Peyer's patch (tissue), 4 donors: ENCODE measurements around the gene EXOC3. TPM values are rescaled to one million over a fixed set of nuclear protein-coding genes. Genes with fewer than 3 reads are reported as not detected.

ENCODE experiments used
- DNase-seq, 3 donors: peaks; one replicate each; pipeline ENCODE4 v3.0.0-alpha.2; 2017 to 2019
- H3K27ac ChIP-seq, 4 donors: fragments of 200-600 bp; sonication (generic); one replicate each; pipeline ENCODE4 v1.5.1; 2016 to 2019
- H3K27me3 ChIP-seq, 2 donors: fragments of 200-600 bp; sonication (generic); one replicate each; pipeline ENCODE4 v1.5.1; 2019
- H3K36me3 ChIP-seq, 3 donors: fragments of 200-600 bp; sonication (generic); one replicate each; pipeline ENCODE4 v1.5.1; 2016 to 2019
- H3K4me1 ChIP-seq, 4 donors: fragments of 200-600 bp; sonication (generic); one replicate each; pipeline ENCODE4 v1.5.1; 2016 to 2019
- H3K4me3 ChIP-seq, 4 donors: fragments of 200-600 bp; sonication (generic); 1 replicate in 3 of 4; 2 replicates in 1 of 4; pipeline ENCODE4 v1.5.1; 2016 to 2019; ENCODE audit warnings: mild to moderate bottlenecking in 1 of 4
- H3K9me3 ChIP-seq, 4 donors: fragments of 200-600 bp; sonication (generic); one replicate each; pipeline ENCODE4 v1.5.1; 2016 to 2019; ENCODE audit warnings: mild to moderate bottlenecking in 1 of 4
- POLR2A ChIP-seq, 2 donors: fragments of 450-650 bp; IDR thresholded peaks; one replicate each; pipeline ENCODE4 v1.5.1; 2017; ENCODE audit warnings: antibody characterized with exemption in 2 of 2, mild to moderate bottlenecking in 2 of 2, moderate library complexity in 2 of 2
- total RNA-seq, 4 donors: library from RNA; depleted of rRNA; stranded (reverse); fragments of >200 nt; gene quantifications; one replicate each; pipeline ENCODE4 v1.1.0, GENCODE V29; 2016
- TF ChIP-seq, protein P1 (sequence below), 6 experiments: fragments of 450-650 bp in 4 of 6; fragments of 200-600 bp in 2 of 6; sonication (generic) in 1 of 6; IDR thresholded peaks; one replicate each; pipeline ENCODE4 v1.5.1; 2017 to 2019; ENCODE audit warnings: antibody characterized with exemption in 6 of 6, mild to moderate bottlenecking in 3 of 6, moderate library complexity in 1 of 6

Gene EXOC3
- total RNA-seq, 4 donors from 2014 or later, result 74.3 to 201 (median 141) TPM

DNA sequence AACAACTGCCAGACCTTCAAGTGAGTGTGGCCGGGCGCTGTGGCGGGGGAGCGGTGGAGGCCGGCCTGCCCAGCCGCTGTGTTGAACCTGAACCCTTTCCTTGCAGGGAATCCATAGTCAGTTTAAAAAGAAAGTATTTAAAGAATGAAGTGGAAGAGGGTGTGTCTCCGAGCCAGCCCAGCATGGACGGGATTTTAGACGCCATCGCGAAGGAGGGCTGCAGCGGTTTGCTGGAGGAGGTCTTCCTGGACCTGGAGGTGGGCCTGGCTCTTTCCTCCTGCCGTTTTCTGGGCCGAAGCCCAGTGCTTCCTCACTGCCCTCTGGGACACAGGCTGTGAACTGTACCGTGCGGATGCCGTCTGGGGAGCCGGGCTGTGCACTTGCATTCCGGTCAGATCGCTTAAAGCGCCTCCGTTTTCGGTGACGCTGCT is 19.1 kb downstream of the EXOC3 start:
- Histone ChIP-seq H3K27ac (no peak overlapping the region), H3K9me3 (no peaks in the 10 kb centered on the region), H3K4me3 (no peak overlapping the region), H3K27me3 (no peaks in the 10 kb centered on the region), H3K36me3 (peaks cover 0 to 96% (median 0%) of the 10 kb centered on the region in 3 donors), H3K4me1 (no peaks in the 10 kb centered on the region)
- peak in 2 of 3 donors; percentile 37 to 42 for DNase-seq
- no peak for TF ChIP-seq POLR2A (IDR thresholded peaks at IDR 0.05)
- TF ChIP-seq, protein P1, sequence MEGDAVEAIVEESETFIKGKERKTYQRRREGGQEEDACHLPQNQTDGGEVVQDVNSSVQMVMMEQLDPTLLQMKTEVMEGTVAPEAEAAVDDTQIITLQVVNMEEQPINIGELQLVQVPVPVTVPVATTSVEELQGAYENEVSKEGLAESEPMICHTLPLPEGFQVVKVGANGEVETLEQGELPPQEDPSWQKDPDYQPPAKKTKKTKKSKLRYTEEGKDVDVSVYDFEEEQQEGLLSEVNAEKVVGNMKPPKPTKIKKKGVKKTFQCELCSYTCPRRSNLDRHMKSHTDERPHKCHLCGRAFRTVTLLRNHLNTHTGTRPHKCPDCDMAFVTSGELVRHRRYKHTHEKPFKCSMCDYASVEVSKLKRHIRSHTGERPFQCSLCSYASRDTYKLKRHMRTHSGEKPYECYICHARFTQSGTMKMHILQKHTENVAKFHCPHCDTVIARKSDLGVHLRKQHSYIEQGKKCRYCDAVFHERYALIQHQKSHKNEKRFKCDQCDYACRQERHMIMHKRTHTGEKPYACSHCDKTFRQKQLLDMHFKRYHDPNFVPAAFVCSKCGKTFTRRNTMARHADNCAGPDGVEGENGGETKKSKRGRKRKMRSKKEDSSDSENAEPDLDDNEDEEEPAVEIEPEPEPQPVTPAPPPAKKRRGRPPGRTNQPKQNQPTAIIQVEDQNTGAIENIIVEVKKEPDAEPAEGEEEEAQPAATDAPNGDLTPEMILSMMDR (IDR thresholded peaks at IDR 0.05), result no peak

DNA sequence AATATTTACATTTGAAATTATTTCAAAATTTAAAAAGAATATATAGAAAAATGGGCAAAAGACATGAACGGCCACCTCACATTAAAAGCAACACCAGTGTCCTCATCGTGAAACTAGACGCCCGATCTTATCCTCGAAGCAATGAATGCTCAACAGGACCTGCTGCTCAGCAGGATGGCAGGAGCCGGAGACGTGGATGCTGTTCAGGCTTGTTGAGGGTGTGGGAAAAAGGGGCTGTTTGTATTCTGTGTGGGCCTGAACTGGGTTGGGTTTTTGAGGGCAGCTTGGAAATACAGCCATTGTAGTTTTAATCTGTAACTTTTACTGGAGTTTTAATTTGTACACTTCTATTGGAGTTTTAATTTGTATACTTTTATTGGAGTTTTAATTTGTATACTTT is 20.3 kb downstream of the EXOC3 start:
- H3K27ac ChIP-seq, result no peak overlapping the region
- no peaks in the 10 kb centered on the region for H3K9me3 ChIP-seq
- DNase-seq, result peak in 2 of 3 donors; percentile 18 to 26
- no peaks in the 10 kb centered on the region for H3K27me3 ChIP-seq
- H3K36me3 ChIP-seq, result peaks cover 0 to 85% (median 0%) of the 10 kb centered on the region in 3 donors
- TF ChIP-seq, protein P1 (IDR thresholded peaks at IDR 0.05), result no peak
- no peak for TF ChIP-seq POLR2A (IDR thresholded peaks at IDR 0.05)
- H3K4me3 ChIP-seq, result no peak overlapping the region
- H3K4me1 ChIP-seq, result no peaks in the 10 kb centered on the region

DNA sequence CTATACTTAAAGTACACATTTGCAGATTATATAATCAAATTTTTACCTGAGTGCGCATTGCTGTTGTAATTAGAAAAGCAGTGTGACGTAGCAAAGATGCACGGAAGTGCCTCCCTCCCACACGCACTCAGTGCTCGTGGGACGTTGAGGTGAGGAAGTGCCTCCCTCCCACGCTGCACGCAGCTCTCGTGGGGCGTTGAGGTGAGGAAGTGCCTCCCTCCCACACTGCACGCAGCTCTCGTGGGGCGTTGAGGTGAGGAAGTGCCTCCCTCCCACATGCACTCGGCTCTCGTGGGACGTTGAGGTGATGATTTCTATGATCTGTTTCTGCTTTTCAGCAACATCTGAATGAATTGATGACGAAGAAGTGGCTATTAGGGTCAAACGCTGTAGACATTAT is 21.0 kb downstream of the EXOC3 start:
- Histone ChIP-seq H3K4me1 (no peaks in the 10 kb centered on the region), H3K27ac (peak overlapping the region in 1 of 4 donors; percentile 34), H3K27me3 (no peaks in the 10 kb centered on the region), H3K9me3 (no peaks in the 10 kb centered on the region), H3K36me3 (peaks cover 0 to 84% (median 0%) of the 10 kb centered on the region in 3 donors), H3K4me3 (no peak overlapping the region)
- peak; percentile 37 to 78 (median 74) for DNase-seq
- TF ChIP-seq POLR2A (IDR thresholded peaks at IDR 0.05), result no peak
- TF ChIP-seq, protein P1 (IDR thresholded peaks at IDR 0.05), result no peak

DNA sequence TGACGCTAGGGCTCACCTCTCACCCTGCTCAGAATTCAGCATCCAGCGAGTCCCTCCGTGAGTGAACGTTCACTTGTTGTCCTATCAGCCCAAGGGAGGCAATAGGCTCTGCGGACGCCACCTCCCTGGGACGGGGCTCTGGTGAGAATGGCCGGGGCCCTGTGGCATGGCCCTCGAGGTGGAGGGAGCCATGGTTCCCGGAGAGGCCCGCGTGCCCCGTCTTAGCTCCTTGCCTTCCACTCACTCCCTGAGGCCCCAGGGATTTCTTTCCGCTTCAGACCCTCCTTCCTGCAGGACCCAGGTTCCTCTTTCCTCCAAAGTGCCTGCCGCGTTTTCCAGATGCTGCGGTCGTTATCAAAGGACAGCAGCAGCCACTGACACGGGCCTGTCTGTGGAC is 21.5 kb downstream of the EXOC3 start:
- Histone ChIP-seq H3K9me3 (no peaks in the 10 kb centered on the region), H3K4me3 (no peak overlapping the region), H3K4me1 (no peaks in the 10 kb centered on the region), H3K27ac (peak overlapping the region in 1 of 4 donors; percentile 34), H3K27me3 (no peaks in the 10 kb centered on the region), H3K36me3 (peaks cover 0 to 84% (median 0%) of the 10 kb centered on the region in 3 donors)
- DNase-seq, result peak in 2 of 3 donors; percentile 36 to 42
- TF ChIP-seq, protein P1 (IDR thresholded peaks at IDR 0.05), result no peak
- TF ChIP-seq POLR2A (IDR thresholded peaks at IDR 0.05), result no peak

DNA sequence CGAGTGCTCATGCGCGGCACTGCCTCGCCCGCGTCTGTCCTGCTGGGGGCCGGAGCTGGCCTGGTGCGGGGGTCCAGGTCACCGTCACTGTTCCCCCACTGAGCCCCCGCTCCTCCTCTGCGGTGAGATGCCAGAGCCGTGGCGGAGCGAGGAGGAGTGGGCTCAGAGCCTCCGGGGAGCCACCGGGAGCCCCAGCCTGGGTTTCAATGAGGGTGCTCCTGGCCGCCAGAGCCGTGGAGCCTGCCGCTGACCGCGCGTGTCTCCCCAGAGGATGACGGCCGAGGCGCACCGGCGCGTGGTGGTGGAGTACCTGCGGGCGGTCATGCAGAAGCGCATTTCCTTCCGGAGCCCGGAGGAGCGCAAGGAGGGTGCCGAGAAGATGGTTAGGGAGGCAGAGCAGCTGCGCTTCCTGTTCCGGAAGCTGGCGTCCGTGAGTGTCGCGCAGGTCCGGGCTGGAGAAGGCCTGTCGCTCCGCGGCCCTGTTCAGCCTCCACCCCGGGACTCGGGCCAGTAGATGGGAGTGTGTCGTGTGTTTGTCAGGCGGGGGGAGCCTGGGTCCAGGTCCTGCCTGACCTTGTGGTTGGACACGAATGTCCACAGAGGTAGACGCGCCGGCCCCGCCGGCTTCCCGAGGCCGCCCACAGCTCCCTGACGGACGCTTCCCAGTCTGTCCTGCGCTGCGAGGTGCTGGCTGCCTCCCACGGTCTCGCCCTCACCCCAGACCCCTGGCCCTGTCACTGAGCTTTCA is 22.0 kb downstream of the EXOC3 start:
- Histone ChIP-seq H3K4me1 (no peaks in the 10 kb centered on the region), H3K36me3 (peaks cover 0 to 81% (median 0%) of the 10 kb centered on the region in 3 donors), H3K9me3 (no peaks in the 10 kb centered on the region), H3K27ac (no peak overlapping the region), H3K27me3 (no peaks in the 10 kb centered on the region), H3K4me3 (no peak overlapping the region)
- TF ChIP-seq POLR2A (IDR thresholded peaks at IDR 0.05), result no peak
- TF ChIP-seq, protein P1 (IDR thresholded peaks at IDR 0.05), result no peak
- peak in 2 of 3 donors; percentile 42 to 44 for DNase-seq
